Spleen (tissue), 7 donors: ENCODE results near the gene JADE2.

Experiments used
- POLR2A ChIP-seq, 3 donors: fragments of 450-650 bp; IDR thresholded peaks; one replicate each; pipeline ENCODE4 v1.5.1; 2017; ENCODE audit warnings: antibody characterized with exemption in 3 of 3, mild to moderate bottlenecking in 1 of 3
- TF ChIP-seq, protein P1 (sequence below), 11 experiments: fragments of 200-600 bp in 7 of 11; fragments of 450-650 bp in 4 of 11; sonication (generic) in 4 of 11; IDR thresholded peaks in 8 of 11; conservative IDR thresholded peaks in 3 of 11; 1 replicate in 7 of 11; 2 replicates in 4 of 11; pipeline versions ENCODE4 v1.4.0 to v1.8.0; 2016 to 2021; ENCODE audit warnings: antibody characterized with exemption in 11 of 11, inconsistent platforms in 4 of 11, mild to moderate bottlenecking in 1 of 11
- donor health status: DM: no; HTN: no; CAD: no; lungs with moderate emphysema.
- donor health status: DM: no; HTN: no; CAD: no.
- donor health status: DM: no; HTN: no; CAD: no.

DNA sequence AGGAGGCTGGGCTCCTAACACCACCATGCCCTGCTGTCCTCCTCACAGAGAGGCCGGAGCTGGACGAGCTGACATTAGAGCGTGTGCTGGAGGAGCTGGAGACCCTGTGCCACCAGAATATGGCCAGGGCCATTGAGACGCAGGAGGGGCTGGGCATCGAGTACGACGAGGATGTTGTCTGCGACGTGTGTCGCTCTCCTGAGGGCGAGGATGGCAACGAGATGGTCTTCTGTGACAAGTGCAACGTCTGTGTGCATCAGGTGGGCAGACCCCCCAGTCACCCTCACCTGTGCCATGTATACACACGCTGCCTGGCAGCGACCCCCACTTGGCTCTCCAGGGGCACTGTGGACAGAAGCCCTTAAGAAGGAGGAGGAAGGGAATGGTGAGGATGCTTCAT, 35.2 kb downstream of the JADE2 start:
- TF ChIP-seq POLR2A (IDR thresholded peaks at IDR 0.05) = no peak
- TF ChIP-seq, protein P1, sequence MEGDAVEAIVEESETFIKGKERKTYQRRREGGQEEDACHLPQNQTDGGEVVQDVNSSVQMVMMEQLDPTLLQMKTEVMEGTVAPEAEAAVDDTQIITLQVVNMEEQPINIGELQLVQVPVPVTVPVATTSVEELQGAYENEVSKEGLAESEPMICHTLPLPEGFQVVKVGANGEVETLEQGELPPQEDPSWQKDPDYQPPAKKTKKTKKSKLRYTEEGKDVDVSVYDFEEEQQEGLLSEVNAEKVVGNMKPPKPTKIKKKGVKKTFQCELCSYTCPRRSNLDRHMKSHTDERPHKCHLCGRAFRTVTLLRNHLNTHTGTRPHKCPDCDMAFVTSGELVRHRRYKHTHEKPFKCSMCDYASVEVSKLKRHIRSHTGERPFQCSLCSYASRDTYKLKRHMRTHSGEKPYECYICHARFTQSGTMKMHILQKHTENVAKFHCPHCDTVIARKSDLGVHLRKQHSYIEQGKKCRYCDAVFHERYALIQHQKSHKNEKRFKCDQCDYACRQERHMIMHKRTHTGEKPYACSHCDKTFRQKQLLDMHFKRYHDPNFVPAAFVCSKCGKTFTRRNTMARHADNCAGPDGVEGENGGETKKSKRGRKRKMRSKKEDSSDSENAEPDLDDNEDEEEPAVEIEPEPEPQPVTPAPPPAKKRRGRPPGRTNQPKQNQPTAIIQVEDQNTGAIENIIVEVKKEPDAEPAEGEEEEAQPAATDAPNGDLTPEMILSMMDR (IDR thresholded peaks at IDR 0.05 in 8 of 11, conservative IDR thresholded peaks at IDR 0.05 in 3 of 11) = no peak
